ENCODE measurements around the gene RELN. TPM values are rescaled to one million over a fixed set of nuclear protein-coding genes. Genes with fewer than 3 reads are reported as not detected.

The RELN gene
- total and polyA plus RNA-seq, 10 of the 15 experiments (the other 5 are each of a cell fraction or from before 2014, with no cell fraction given): 0.11 to 0.21 TPM; not detected in 8

DNA sequence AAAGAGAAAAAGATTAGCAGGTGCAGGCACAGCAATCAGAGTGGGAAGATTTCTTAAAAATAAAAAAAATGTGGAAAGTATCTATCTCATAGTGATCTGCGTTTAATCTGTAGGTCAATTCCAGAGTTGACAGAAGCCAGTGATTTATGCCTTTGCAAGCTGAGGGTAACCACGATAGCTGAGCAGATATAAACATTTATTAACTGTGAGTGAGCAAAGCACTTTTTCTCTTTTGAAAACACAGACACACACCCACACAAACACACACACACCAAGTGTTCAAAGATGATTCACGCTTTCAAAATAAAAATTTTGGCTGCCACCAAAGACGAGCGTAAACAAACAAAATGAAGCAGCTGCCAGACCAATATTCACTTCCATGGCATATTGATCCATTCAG lies 300.2 kb downstream of the RELN start (continued):
- TF ChIP-seq, protein P1, sequence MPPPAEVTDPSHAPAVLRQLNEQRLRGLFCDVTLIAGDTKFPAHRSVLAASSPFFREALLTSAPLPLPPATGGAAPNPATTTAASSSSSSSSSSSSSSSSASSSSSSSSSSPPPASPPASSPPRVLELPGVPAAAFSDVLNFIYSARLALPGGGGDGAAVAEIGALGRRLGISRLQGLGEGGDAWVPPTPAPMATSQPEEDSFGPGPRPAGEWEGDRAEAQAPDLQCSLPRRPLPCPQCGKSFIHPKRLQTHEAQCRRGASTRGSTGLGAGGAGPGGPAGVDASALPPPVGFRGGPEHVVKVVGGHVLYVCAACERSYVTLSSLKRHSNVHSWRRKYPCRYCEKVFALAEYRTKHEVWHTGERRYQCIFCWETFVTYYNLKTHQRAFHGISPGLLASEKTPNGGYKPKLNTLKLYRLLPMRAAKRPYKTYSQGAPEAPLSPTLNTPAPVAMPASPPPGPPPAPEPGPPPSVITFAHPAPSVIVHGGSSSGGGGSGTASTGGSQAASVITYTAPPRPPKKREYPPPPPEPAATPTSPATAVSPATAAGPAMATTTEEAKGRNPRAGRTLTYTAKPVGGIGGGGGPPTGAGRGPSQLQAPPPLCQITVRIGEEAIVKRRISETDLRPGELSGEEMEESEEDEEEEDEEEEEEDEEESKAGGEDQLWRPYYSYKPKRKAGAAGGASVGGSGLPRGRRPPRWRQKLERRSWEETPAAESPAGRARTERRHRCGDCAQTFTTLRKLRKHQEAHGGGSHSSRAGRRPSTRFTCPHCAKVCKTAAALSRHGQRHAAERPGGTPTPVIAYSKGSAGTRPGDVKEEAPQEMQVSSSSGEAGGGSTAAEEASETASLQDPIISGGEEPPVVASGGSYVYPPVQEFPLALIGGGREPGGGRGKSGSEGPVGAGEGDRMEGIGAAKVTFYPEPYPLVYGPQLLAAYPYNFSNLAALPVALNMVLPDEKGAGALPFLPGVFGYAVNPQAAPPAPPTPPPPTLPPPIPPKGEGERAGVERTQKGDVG (CRISPR knock-in tag; IDR thresholded peaks at IDR 0.05): no peak
- TF ChIP-seq HDGF (IDR thresholded peaks at IDR 0.05): no peak
- no peak for TF ChIP-seq BCL11A (IDR thresholded peaks at IDR 0.05; ENCODE audit: low read depth, low read length)
- no peak for TF ChIP-seq WRNIP1 (IDR thresholded peaks at IDR 0.05; ENCODE audit: borderline replicate concordance, low read depth, low read length)

DNA sequence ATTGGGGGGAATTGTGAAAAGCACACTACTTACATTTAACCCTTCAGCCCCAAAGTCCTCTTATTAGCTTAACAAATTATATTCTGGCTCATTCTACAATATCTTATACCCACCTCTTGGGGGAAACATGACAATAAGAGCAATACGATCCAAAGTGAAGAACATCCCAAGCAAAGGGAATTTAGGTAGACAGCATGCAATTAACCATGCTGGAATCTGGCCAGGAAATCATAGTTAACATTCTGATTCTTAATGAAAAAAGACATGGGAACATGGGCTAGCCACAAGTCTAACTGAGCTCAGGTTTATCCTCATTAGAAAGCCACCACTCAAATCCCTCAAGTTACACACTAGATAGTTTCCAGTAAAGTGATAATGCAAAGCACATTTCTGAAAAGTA lies 301.5 kb downstream of the RELN start:
- ChIA-PET CTCF (no interaction called here), SMC1A (ENCODE audit: uncharacterized antibody, unreplicated experiment) (no interaction called here), RAD21 (ENCODE audit: unreplicated experiment) (no interaction called here), POLR2A (no interaction called here)
- no peak overlapping the region for H3K4me2 ChIP-seq (ENCODE audit: control insufficient read depth, insufficient read depth)
- no peak for ATAC-seq
- no peaks in the 10 kb centered on the region for H4K20me1 ChIP-seq (ENCODE audit: control insufficient read depth, insufficient read depth)
- intact Hi-C loops (cut with micrococcal nuclease; ENCODE audit: unreplicated experiment): no loop called here
- H3K4me3 ChIP-seq: no peak overlapping the region
- no peak for FAIRE-seq
- H3K36me3 ChIP-seq (ENCODE audit: control insufficient read depth in 2 of 2, insufficient read depth in 2 of 2, low read length in 1 of 2): no peaks in the 10 kb centered on the region
- 0% methylated on average over 1 of the region's 1 CpG for WGBS (ENCODE audit: insufficient coverage, insufficient replicate concordance, low lambda C conversion rate, missing lambda C conversion rate)
- no peaks in the 10 kb centered on the region for H3K4me1 ChIP-seq (ENCODE audit: control insufficient read depth, insufficient read depth, low read length)
- no peaks in the 10 kb centered on the region for H3K79me2 ChIP-seq (ENCODE audit: control insufficient read depth, insufficient read depth, low read length)
- TF ChIP-seq EP300 (IDR thresholded peaks at IDR 0.05; ENCODE audit: borderline replicate concordance in 1 of 2, control insufficient read depth in 1 of 2, low read depth in 2 of 2, low read length in 2 of 2): no peak
- no peak for TF ChIP-seq JUNB (IDR thresholded peaks at IDR 0.05)
- TF ChIP-seq ZNF622 (IDR thresholded peaks at IDR 0.05): no peak
- no peak for TF ChIP-seq SREBF2 (IDR thresholded peaks at IDR 0.05; ENCODE audit: low read length)
- no peak for TF ChIP-seq NBN (IDR thresholded peaks at IDR 0.05)
- no peak for TF ChIP-seq MTA2 (IDR thresholded peaks at IDR 0.05; ENCODE audit: low read depth)
- TF ChIP-seq SUPT20H (IDR thresholded peaks at IDR 0.05; ENCODE audit: borderline replicate concordance, control insufficient read depth, low read depth, low read length): no peak
- no peak for TF ChIP-seq PML (IDR thresholded peaks at IDR 0.05; ENCODE audit: low read length)
- TF ChIP-seq NFXL1 (IDR thresholded peaks at IDR 0.05; ENCODE audit: borderline replicate concordance): no peak
- no peak for TF ChIP-seq SMARCA5 (IDR thresholded peaks at IDR 0.05)
- in situ Hi-C loops (cut with MboI): no loop called here
- no TSS peak for BruUV-seq (replicated peaks)
- DNase-seq (ENCODE audit: low read depth, low spot score): no peak
- no peak overlapping the region for H3K27ac ChIP-seq (ENCODE audit: control insufficient read depth, insufficient read depth)
- H3K9me3 ChIP-seq (replicated peaks; ENCODE audit: control insufficient read depth, insufficient read depth, low read length): no peaks in the 10 kb centered on the region
- H2AFZ ChIP-seq (ENCODE audit: control insufficient read depth, low read depth, low read length): no peak overlapping the region
- peaks cover 0 to 3% of the 10 kb centered on the region in 2 experiments; a peak in 2 of 4 replicates for H3K27me3 ChIP-seq (replicated peaks in 1 of 2; ENCODE audit: control insufficient read depth in 2 of 2, insufficient read depth in 2 of 2, low read length in 1 of 2)
- H3K9ac ChIP-seq (ENCODE audit: control insufficient read depth, insufficient read depth, low read length): no peak overlapping the region

All from GM12878 (cell line).